GM23248 (cell line): Measurements from ENCODE around the gene BTBD17. TPM values are rescaled to one million over a fixed set of nuclear protein-coding genes. Genes with fewer than 3 reads are reported as not detected.

Experiments
- DNase-seq: peaks from one replicate; pipeline ENCODE4 v3.0.0-alpha.2; 2015
- H2AFZ ChIP-seq: fragments of 200-600 bp; sonication (generic); 2 replicates; pipeline ENCODE4 v1.6.1; 2016; ENCODE audit warnings: antibody characterized with exemption
- H3F3A ChIP-seq: fragments of 200-600 bp; sonication (generic); 2 replicates; pipeline ENCODE4 v1.6.1; 2016; ENCODE audit warnings: mild to moderate bottlenecking, antibody characterized with exemption, mixed run types; ENCODE audit not compliant: insufficient read depth
- H3K27ac ChIP-seq: fragments of 200-600 bp; sonication (generic); 2 replicates; pipeline ENCODE4 v1.5.1; 2016; ENCODE audit warnings: mild to moderate bottlenecking
- H3K27me3 ChIP-seq: fragments of 200-600 bp; sonication (generic); replicated peaks from 2 replicates; pipeline ENCODE4 v1.6.1; 2016; ENCODE audit warnings: mild to moderate bottlenecking; ENCODE audit not compliant: insufficient read depth
- H3K36me3 ChIP-seq: fragments of 200-600 bp; sonication (generic); 2 replicates; pipeline ENCODE4 v1.6.1; 2016; ENCODE audit warnings: low read depth, mild to moderate bottlenecking
- H3K4me1 ChIP-seq: fragments of 200-600 bp; sonication (generic); 2 replicates; pipeline ENCODE4 v1.6.1; 2016; ENCODE audit warnings: mild to moderate bottlenecking; ENCODE audit not compliant: insufficient read depth
- H3K4me2 ChIP-seq: fragments of 200-600 bp; sonication (generic); one replicate; pipeline ENCODE4 v1.6.1; 2016; ENCODE audit warnings: mild to moderate bottlenecking; ENCODE audit not compliant: unreplicated experiment
- H3K4me3 ChIP-seq: fragments of 200-600 bp; sonication (generic); 2 replicates; pipeline ENCODE4 v1.5.1; 2016; ENCODE audit warnings: mild to moderate bottlenecking
- H3K79me2 ChIP-seq: fragments of 200-600 bp; sonication (generic); 2 replicates; pipeline ENCODE4 v1.6.1; 2016; ENCODE audit warnings: mild to moderate bottlenecking; ENCODE audit not compliant: insufficient read depth
- H3K9ac ChIP-seq: fragments of 200-600 bp; sonication (generic); 2 replicates; pipeline ENCODE4 v1.6.1; 2016; ENCODE audit warnings: mild to moderate bottlenecking
- H3K9me2 ChIP-seq: fragments of 200-600 bp; sonication (generic); 2 replicates; pipeline ENCODE4 v1.6.1; 2016; ENCODE audit warnings: mixed run types, mild to moderate bottlenecking, moderate library complexity; ENCODE audit not compliant: insufficient read depth
- H3K9me3 ChIP-seq: fragments of 200-600 bp; sonication (generic); one replicate; pipeline ENCODE4 v1.6.1; 2017; ENCODE audit warnings: low read depth
- H4K20me1 ChIP-seq: fragments of 200-600 bp; sonication (generic); 2 replicates; pipeline ENCODE4 v1.6.0; 2016; ENCODE audit not compliant: insufficient read depth
- EZH2 ChIP-seq: fragments of 200-600 bp; sonication (generic); IDR thresholded peaks from 2 replicates; pipeline ENCODE4 v1.6.1; 2018; ENCODE audit warnings: antibody characterized with exemption, mild to moderate bottlenecking; ENCODE audit not compliant: insufficient read depth, poor library complexity, severe bottlenecking
- EZH2phosphoT487 ChIP-seq: fragments of 200-600 bp; sonication (generic); IDR thresholded peaks from 2 replicates; pipeline ENCODE4 v1.6.1; 2018; ENCODE audit warnings: antibody characterized with exemption, moderate library complexity, mild to moderate bottlenecking, low read depth; ENCODE audit not compliant: insufficient read depth
- WGBS, 2 experiments: methylation state at CpG; one replicate each; pipeline ENCODE4 v1.1.6; 2015 to 2017; ENCODE audit warnings: low lambda C conversion rate in 2 of 2, low coverage in 1 of 2; ENCODE audit errors: missing lambda C conversion rate in 2 of 2; 5-methylcytosine and 5-hydroxymethylcytosine counted together
- in situ Hi-C: fragments of 300-500 bp; cut with MboI; formaldehyde crosslinking; loops from 2 replicates; pipeline ENCODE4 v1.15.0; 2020
- polyA plus RNA-seq: library from polyadenylated mRNA; unstranded; fragments of >200 nt; fragmentation: Nextera tagmentation; extraction: Ambion mirVana; gene quantifications from 2 replicates; pipeline ENCODE4 v1.2.1, GENCODE V29; 2016
- total RNA-seq: library from RNA; depleted of rRNA; stranded (reverse); fragments of >200 nt; shearing (Covaris generic); gene quantifications from 2 replicates; pipeline ENCODE4 v1.2.3, GENCODE V29; 2014

BTBD17 gene
- total and polyA plus RNA-seq, 2 experiments from 2014 or later: 0.10 TPM; not detected in 1

DNA sequence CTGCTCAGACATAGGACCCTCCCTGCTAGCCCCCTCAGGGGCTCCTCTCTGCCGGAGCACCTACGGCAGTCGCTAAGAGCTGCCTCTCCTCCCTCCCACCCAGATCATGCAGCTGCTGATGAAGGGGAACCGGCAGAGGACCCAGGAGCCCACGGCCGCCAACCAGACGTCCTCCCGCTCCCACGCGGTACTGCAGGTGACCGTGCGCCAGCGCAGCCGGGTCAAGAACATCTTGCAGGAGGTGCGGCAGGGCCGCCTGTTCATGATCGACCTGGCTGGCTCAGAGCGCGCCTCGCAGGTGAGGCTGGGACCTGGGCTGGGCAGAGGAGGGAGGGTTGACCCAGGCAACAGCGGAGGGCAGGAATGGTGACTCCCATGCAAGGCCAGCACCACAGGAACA, 17.0 kb downstream of the BTBD17 start:
- in situ Hi-C loops: no loop called here
- Histone ChIP-seq H3K9me3 (no peaks in the 10 kb centered on the region), H3K4me1 (no peaks in the 10 kb centered on the region), H3K36me3 (no peaks in the 10 kb centered on the region), H3K27ac (no peak overlapping the region), H3K79me2 (no peaks in the 10 kb centered on the region), H3K9ac (no peak overlapping the region), H3K9me2 (no peaks in the 10 kb centered on the region), H3F3A (no peaks in the 10 kb centered on the region), H3K27me3 (no peaks in the 10 kb centered on the region; the same call in 1 of the 2 replicates), H4K20me1 (no peaks in the 10 kb centered on the region), H2AFZ (no peak overlapping the region), H3K4me3 (no peak overlapping the region), H3K4me2 (no peak overlapping the region)
- TF ChIP-seq EZH2phosphoT487 (no peak), EZH2 (no peak)
- 72 to 73% methylated on average over 21 of the region's 21 CpGs for WGBS, 2 experiments
- DNase-seq: no peak

DNA sequence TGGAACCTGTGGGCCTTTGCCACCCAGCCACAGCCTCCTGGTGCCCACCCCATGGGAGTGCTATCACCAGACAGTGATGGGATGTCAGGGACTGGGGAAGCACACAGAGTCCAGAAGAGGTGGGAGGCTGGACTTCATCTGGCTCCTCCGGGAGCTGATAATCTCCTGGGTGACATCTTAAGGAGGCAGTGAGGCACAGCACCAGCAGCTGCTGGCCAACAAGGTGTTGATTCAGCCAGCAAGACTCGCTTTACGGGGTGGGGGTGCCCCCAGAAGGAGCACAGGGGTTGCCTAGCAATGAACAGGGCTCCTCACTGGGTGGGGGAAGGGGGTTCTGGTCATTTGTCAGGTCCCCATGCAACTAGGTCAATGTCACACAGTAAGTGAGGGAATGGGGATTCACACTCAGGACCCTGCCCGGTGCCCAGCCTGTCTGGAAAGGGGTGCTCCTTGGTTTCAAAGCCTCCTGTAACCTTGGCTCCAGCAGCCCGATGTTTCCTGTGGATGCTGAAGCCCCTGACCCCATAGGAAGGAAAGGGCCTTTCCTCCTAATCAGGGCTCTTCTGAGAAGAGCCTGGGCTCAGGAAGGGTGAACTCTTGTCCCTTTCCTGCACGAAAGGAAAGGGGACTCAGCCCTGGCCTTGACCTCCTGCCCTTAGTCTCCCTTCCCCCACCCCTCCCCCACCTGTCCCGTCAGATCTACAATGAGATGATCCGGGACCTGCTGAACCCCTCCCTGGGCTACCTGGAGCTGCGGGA, 18.0 kb downstream of the BTBD17 start:
- no peaks in the 10 kb centered on the region; the same call in none of the 2 replicates for H3K27me3 ChIP-seq
- WGBS, 2 experiments: 18 to 20% methylated on average over 7 to 9 of the region's 9 CpGs
- in situ Hi-C loops: no loop called here

DNA sequence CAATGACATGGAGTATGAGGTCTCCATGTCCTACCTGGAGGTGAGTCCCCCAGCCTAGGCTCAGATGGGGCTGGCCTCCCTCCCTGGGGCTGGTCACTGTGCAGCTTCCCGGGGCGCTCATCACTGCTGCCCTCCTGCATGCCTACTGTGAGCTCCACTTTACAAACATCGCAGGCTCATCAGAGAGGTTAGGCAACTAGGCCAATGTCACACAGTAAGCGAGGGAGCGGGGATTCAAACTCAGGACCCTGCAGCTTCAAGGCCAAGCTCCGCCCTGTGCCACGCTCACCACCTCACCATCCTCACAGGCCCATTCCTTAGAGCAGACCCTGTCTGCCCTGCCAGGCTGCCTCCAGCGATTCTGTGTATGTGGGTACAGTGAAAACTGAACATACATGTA, 18.5 kb downstream of the BTBD17 start:
- DNase-seq: no peak
- TF ChIP-seq EZH2 (no peak), EZH2phosphoT487 (no peak)
- Histone ChIP-seq H3K27me3 (no peaks in the 10 kb centered on the region; the same call in none of the 2 replicates), H3K27ac (no peak overlapping the region), H2AFZ (no peak overlapping the region), H3K9ac (no peak overlapping the region), H4K20me1 (no peaks in the 10 kb centered on the region), H3K36me3 (no peaks in the 10 kb centered on the region), H3K9me2 (no peaks in the 10 kb centered on the region), H3K79me2 (no peaks in the 10 kb centered on the region), H3K4me1 (no peaks in the 10 kb centered on the region), H3K4me3 (no peak overlapping the region), H3F3A (no peaks in the 10 kb centered on the region), H3K4me2 (no peak overlapping the region), H3K9me3 (no peaks in the 10 kb centered on the region)
- 72 to 74% methylated on average over 8 of the region's 8 CpGs for WGBS, 2 experiments
- in situ Hi-C loops: no loop called here

More for the DNA sequence above, 18.0 kb downstream of the BTBD17 start:
- H4K20me1 ChIP-seq: no peaks in the 10 kb centered on the region
- H3K27ac ChIP-seq: no peak overlapping the region
- H3K9me3 ChIP-seq: no peaks in the 10 kb centered on the region
- TF ChIP-seq EZH2 (no peak), EZH2phosphoT487 (no peak)
- H3K36me3 ChIP-seq: no peaks in the 10 kb centered on the region
- no peak overlapping the region for H3K4me3 ChIP-seq
- no peak for DNase-seq
- H3K4me1 ChIP-seq: no peaks in the 10 kb centered on the region
- H2AFZ ChIP-seq: no peak overlapping the region
- H3F3A ChIP-seq: no peaks in the 10 kb centered on the region
- no peaks in the 10 kb centered on the region for H3K9me2 ChIP-seq
- H3K4me2 ChIP-seq: no peak overlapping the region
- H3K9ac ChIP-seq: no peak overlapping the region
- no peaks in the 10 kb centered on the region for H3K79me2 ChIP-seq

DNA sequence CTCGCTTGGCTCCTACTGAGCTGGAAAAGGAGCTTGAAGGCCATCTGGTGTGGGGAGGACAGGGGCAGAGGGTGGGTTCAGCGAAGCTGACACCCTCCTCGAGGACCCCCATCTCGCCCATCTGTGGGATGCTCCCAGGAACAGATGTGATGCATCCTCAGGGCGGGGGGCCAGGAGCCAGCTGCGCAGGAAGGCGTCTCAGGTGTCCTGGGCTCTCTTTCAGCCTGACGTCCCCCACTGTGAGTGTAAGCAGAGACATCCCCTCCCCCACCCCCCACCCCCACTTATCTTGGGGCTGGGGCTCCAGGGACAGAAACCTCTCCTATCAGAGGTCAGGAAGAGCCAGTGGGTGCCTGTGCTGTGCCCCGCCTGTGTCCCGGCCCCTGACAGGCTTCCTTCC, 19.4 kb downstream of the BTBD17 start:
- no peak for DNase-seq
- H3K9ac ChIP-seq: no peak overlapping the region
- TF ChIP-seq EZH2phosphoT487: no peak
- no peak overlapping the region for H2AFZ ChIP-seq
- H3K4me1 ChIP-seq: no peaks in the 10 kb centered on the region
- H3F3A ChIP-seq: no peaks in the 10 kb centered on the region
- H3K4me3 ChIP-seq: no peak overlapping the region
- in situ Hi-C loops: no loop called here
- no peaks in the 10 kb centered on the region for H4K20me1 ChIP-seq
- no peaks in the 10 kb centered on the region for H3K36me3 ChIP-seq
- no peaks in the 10 kb centered on the region for H3K9me3 ChIP-seq
- H3K79me2 ChIP-seq: no peaks in the 10 kb centered on the region
- H3K4me2 ChIP-seq: no peak overlapping the region
- H3K9me2 ChIP-seq: no peaks in the 10 kb centered on the region
- peaks cover 6% of the 10 kb centered on the region for H3K27me3 ChIP-seq
- 34 to 37% methylated on average over 7 to 10 of the region's 10 CpGs for WGBS, 2 experiments
- H3K27ac ChIP-seq: no peak overlapping the region
